Activated B cell treated with CpG ODN at 0.5 μM for 24 hours (primary cell): ENCODE measurements around the gene ADCK1. TPM values are rescaled to one million over a fixed set of nuclear protein-coding genes. Genes with fewer than 3 reads are reported as not detected.
A peak's percentile ranks its signal among the peaks of the same experiment; 100 is the strongest.

Source experiments
- ATAC-seq: fragments of 200-7000 bp; cut with Tn5 transposase; one replicate; pipeline ENCODE4 v1.10.0; 2021; ENCODE audit warnings: low read depth, mild to moderate bottlenecking, moderate library complexity
- CTCF ChIA-PET: fragments of 350-600 bp; sonication (Branson Sonifier 250); formaldehyde crosslinking; loops from one replicate; lab custom pipeline; 2021; ENCODE audit warnings: antibody characterized with exemption; lab: Charles Lee
- POLR2A ChIA-PET: fragments of 350-600 bp; sonication (Branson Sonifier 250); formaldehyde crosslinking; loops from one replicate; lab custom pipeline; 2021; ENCODE audit warnings: antibody characterized with exemption; lab: Charles Lee
- DNase-seq: peaks from one replicate; pipeline ENCODE4 v3.0.0; 2022
- H3K27ac Mint-ChIP-seq: one replicate; pipeline ENCODE4 v1.8.0; 2020; ENCODE audit warnings: mixed read lengths
- H3K27me3 Mint-ChIP-seq: one replicate; pipeline ENCODE4 v1.8.0; 2021; ENCODE audit warnings: mixed read lengths
- H3K36me3 Mint-ChIP-seq: one replicate; pipeline ENCODE4 v1.8.0; 2021; ENCODE audit warnings: low read depth, mixed read lengths
- H3K4me1 Mint-ChIP-seq: one replicate; pipeline ENCODE4 v1.8.0; 2021; ENCODE audit warnings: mixed read lengths
- H3K4me3 Mint-ChIP-seq: one replicate; pipeline ENCODE4 v1.8.0; 2020; ENCODE audit warnings: mild to moderate bottlenecking, mixed read lengths
- H3K9me3 Mint-ChIP-seq: one replicate; pipeline ENCODE4 v1.8.0; 2020; ENCODE audit warnings: mixed read lengths
- intact Hi-C: fragments of 100-400 bp; cut with micrococcal nuclease; formaldehyde crosslinking; loops from one replicate; pipeline ENCODE4 v1.15.1; 2024
- total RNA-seq: library from RNA; stranded (reverse); gene quantifications from 2 replicates; pipeline ENCODE4 v1.2.3, GENCODE V29; 2022
- TF ChIP-seq, protein P1 (sequence below): fragments of 200-600 bp; IDR thresholded peaks from one replicate; pipeline ENCODE4 v1.8.0; 2022; ENCODE audit warnings: antibody characterized with exemption, mild to moderate bottlenecking

Gene ADCK1
- total RNA-seq, 1 donor from 2014 or later, result 8.6 TPM

DNA sequence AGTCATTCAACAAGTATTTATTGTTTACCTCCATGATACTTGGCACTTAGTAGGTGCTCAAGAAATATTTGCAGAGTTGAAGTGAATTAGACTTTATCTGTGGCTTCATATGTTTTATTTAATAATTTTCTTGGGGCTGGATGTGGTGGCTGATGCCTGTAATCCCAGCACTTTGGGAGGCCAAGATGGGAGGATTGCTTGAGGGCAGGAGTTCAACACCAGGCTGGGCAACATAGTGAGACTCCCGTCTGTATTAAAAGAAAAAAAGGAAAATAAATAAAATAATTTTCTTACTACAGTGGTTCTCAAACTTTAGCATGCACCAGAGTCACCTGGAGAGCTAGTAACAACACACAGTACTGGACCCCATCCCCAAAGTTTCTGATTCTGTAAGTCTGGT is 905 bp downstream of the ADCK1 start:
- TF ChIP-seq, protein P1, sequence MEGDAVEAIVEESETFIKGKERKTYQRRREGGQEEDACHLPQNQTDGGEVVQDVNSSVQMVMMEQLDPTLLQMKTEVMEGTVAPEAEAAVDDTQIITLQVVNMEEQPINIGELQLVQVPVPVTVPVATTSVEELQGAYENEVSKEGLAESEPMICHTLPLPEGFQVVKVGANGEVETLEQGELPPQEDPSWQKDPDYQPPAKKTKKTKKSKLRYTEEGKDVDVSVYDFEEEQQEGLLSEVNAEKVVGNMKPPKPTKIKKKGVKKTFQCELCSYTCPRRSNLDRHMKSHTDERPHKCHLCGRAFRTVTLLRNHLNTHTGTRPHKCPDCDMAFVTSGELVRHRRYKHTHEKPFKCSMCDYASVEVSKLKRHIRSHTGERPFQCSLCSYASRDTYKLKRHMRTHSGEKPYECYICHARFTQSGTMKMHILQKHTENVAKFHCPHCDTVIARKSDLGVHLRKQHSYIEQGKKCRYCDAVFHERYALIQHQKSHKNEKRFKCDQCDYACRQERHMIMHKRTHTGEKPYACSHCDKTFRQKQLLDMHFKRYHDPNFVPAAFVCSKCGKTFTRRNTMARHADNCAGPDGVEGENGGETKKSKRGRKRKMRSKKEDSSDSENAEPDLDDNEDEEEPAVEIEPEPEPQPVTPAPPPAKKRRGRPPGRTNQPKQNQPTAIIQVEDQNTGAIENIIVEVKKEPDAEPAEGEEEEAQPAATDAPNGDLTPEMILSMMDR, result no peak
- ChIA-PET CTCF (interaction anchor here (1.5 kb wide), 1 partner anchor 40 kb away, joined by 4 read pairs; the partner anchor contains the start of gene SNW1), POLR2A (interaction anchor here (2.2 kb wide), 1 partner anchor 40 kb away, joined by 21 read pairs; the partner anchor contains the start of gene SNW1)
- H3K36me3 Mint-ChIP-seq, result no peaks in the 10 kb centered on the region
- no peaks in the 10 kb centered on the region for H3K27me3 Mint-ChIP-seq
- intact Hi-C loops, result loop anchor here (1.0 to 2.0 kb wide), 6 partner anchors 40 to 988 kb away; partner anchors contain the start of genes ALKBH1, ANGEL1, POMT2 and SLIRP
- no peak for DNase-seq
- H3K4me1 Mint-ChIP-seq, result peaks cover 7% of the 10 kb centered on the region
- peak overlapping the region; percentile 88 for H3K4me3 Mint-ChIP-seq
- ATAC-seq, result no peak
- H3K27ac Mint-ChIP-seq, result peak overlapping the region; percentile 88
- H3K9me3 Mint-ChIP-seq, result no peaks in the 10 kb centered on the region

DNA sequence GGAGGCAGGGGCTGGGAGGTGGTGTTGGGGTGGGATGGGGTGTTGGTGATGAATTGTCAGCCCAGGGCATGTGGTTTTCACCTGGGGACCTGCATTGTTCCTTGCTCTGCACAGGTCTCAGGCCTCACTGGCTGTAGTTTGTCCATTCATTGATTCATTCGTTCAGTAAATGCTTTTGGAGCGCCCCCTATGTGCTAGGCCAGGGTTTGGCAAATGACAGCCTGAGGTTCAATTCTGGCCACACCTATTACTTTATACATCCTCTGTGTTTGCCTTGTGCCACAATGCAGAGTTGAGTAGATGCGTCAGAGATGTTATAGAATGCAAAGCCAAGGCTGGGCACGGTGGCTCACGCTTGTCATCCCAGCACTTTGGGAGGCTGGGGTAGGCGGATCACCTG is 4.7 kb downstream of the ADCK1 start:
- TF ChIP-seq, protein P1, result no peak
- Mint-ChIP-seq H3K27ac (no peak overlapping the region), H3K27me3 (no peaks in the 10 kb centered on the region), H3K9me3 (no peaks in the 10 kb centered on the region), H3K36me3 (no peaks in the 10 kb centered on the region), H3K4me3 (no peak overlapping the region), H3K4me1 (peaks cover 6% of the 10 kb centered on the region)
- ATAC-seq, result no peak
- ChIA-PET POLR2A (interaction anchor here (0.6 kb wide), 1 partner anchor 15 kb away, joined by 9 read pairs; no protein-coding TSS in a partner anchor), CTCF (no interaction called here)
- DNase-seq, result no peak
- intact Hi-C loops, result no loop called here

GRCh38 chr14:77805706-77806105 is 5.8 kb downstream of the ADCK1 start:
- ATAC-seq (no peak), DNase-seq (no peak)
- no peaks in the 10 kb centered on the region for H3K27me3 Mint-ChIP-seq
- no peaks in the 10 kb centered on the region for H3K4me1 Mint-ChIP-seq
- no peaks in the 10 kb centered on the region for H3K9me3 Mint-ChIP-seq
- H3K4me3 Mint-ChIP-seq, result no peak overlapping the region
- TF ChIP-seq, protein P1, result no peak
- no peak overlapping the region for H3K27ac Mint-ChIP-seq
- H3K36me3 Mint-ChIP-seq, result no peaks in the 10 kb centered on the region
- CTCF ChIA-PET, result no interaction called here
- intact Hi-C loops, result no loop called here
- POLR2A ChIA-PET, result no interaction called here

DNA sequence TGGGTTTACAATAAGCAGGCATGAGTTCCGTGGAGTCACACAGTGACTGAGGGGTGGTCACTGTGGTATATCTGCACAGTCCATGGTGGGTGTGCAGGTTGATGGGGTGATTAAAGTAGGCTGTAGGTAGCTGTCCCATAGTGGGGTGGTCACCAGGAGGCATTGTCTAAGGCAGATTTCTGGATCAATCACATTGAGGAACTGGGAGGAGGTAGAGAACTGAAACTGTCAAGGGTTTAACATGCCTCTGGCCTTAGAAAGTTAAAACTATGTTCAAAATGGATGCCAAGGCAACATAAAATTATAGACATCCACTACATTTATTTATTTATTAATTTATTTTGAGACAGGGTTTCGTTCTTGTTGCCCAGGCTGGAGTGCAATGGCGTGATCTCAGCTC is 8.3 kb downstream of the ADCK1 start:
- Mint-ChIP-seq H3K36me3 (no peaks in the 10 kb centered on the region), H3K27me3 (no peaks in the 10 kb centered on the region), H3K27ac (no peak overlapping the region), H3K9me3 (no peaks in the 10 kb centered on the region), H3K4me3 (no peak overlapping the region), H3K4me1 (no peaks in the 10 kb centered on the region)
- no peak for ATAC-seq
- no peak for DNase-seq
- intact Hi-C loops, result no loop called here
- CTCF ChIA-PET, result no interaction called here
- TF ChIP-seq, protein P1, result no peak
- POLR2A ChIA-PET, result no interaction called here

DNA sequence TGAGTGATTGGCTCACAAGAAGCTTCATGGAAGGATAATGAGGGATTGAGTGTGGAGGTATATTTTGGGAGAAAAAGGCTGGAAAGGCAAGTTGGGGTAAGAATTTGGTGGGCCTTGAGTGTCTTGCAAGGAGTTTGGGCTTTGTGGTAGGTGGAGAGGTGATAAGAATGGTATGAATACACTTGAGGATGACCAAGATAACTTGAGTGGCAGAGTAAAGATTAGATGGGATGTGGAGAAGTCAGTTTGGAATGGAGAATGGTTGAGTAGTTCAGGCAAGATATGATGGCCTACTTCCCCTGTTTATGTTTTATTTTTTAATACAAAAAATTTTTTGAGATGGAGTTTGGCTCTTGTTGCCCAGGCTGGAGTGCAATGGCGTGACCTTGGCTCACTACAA is 9.1 kb downstream of the ADCK1 start:
- H3K4me3 Mint-ChIP-seq, result no peak overlapping the region
- H3K27ac Mint-ChIP-seq, result no peak overlapping the region
- CTCF ChIA-PET, result no interaction called here
- H3K9me3 Mint-ChIP-seq, result no peaks in the 10 kb centered on the region
- POLR2A ChIA-PET, result no interaction called here
- no peaks in the 10 kb centered on the region for H3K36me3 Mint-ChIP-seq
- ATAC-seq, result no peak
- no peaks in the 10 kb centered on the region for H3K27me3 Mint-ChIP-seq
- intact Hi-C loops, result no loop called here
- DNase-seq, result no peak
- TF ChIP-seq, protein P1, result no peak
- H3K4me1 Mint-ChIP-seq, result no peaks in the 10 kb centered on the region
